HG03039 (cell line): ENCODE data around the gene PCED1A.

Experiments used
- ATAC-seq: cut with Tn5 transposase; IDR thresholded peaks from one replicate; pipeline ENCODE4 v1.9.1; 2021; ENCODE audit warnings: mild to moderate bottlenecking, moderate library complexity; ENCODE audit not compliant: unreplicated experiment

The PCED1A gene

DNA sequence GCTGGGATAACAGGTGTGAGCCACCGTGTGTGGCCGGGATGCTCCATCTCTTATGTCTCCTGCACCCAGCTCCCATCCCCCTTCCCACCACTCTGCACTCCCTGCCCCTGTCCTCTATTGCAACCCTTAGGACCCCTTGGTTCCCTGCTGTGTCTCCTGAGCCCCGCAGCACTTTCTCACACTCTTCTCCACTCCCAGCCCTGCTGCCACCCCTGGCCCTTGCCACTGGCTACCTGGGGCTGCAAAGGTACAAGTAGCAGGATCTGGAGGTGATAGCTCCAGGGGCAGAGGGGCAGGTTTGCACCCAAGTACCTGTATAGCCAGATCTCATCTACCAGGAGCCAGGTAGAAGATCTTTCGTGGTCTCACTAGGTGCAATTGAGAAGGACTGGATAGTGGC is 33.4 kb downstream of the PCED1A start:
- ATAC-seq: no peak

DNA sequence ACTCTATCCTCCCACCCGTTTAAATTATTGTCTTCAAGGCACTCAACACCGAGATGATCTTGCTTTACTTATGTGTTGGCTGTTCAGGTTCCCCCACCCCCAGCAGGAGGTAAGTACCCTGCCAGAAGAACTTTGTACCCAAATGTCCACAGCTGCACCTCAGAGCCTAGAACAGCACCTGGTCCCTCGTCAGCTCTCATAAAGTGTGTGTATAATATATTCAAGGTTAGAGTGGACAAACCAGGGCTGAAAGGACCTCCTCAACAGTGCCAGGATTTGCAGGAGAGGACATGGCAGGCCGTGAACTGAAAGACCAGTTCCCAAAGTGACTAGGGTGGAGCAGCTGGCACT is 34.1 kb downstream of the PCED1A start:
- no peak for ATAC-seq

DNA sequence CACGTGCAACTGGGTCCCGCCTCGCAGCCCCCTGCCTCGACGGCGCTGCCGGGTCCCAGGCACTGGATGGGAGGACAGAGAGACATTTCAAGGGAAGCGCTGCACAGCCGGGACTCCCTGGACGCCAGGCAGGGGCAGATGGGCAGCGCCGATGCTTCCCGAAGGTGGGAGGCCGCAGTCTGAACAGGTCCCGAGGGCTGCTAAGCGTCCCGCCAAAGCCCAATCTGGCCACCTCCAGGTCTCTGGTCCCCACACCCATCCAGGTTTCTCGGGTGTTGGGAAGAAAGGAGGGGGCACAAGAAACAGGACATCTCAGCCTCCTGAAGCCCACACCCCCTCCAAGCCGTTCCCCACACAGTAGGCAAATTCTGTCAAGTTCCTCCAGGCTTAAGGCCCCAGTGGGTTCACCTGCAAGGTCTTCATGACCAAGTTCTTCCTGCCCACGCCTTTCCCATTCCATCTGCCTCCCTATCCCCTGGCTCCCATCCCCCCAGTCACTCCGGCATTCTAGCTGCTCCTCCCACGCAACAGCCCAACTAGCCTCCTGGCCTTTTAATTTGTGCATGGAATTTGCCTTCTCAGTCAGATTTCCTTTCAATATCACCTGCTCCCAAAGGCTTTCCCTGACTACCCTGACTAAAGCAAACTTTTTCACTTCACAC is 34.6 kb downstream of the PCED1A start:
- ATAC-seq: no peak

DNA sequence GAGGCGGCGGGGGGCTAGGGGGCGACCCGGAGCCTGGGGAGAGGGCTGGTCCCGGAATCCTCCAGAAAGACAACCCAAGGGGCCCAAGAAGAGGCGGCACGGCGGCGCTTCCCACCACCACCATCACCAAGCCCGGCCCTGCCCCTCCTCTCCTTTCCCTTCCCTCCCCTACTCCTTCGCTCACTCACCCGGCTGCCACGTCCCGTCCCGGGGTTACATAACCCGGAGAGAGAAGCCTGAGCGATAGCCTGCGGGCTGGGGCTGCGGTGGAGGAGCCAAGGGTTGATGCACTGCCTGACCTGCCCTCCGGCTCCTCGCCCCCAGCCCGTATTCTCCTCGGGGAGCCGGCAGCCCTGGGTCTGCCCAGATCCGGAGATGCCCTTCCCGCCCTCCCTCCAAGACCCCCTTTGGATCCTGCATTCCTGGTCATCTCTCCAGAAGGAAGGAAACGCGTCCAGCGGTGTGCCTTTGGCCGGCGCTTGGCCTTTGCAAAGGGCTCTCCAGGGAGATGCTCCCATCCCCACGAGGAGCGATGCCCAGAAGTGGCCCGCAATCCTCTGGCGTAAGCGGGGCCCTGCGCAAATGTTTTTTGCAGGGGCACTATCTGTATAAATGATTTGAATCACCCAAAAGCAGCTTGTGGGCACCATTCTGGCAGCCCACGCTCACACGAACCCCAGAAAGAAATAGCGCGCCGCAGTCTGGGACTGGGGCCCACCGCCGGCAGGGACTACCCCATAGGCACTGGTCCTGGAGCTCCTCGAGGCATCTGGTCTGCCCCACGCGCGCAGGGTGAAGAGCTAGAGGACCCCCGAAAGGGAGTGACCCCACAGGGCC is 35.4 kb downstream of the PCED1A start:
- no peak for ATAC-seq

DNA sequence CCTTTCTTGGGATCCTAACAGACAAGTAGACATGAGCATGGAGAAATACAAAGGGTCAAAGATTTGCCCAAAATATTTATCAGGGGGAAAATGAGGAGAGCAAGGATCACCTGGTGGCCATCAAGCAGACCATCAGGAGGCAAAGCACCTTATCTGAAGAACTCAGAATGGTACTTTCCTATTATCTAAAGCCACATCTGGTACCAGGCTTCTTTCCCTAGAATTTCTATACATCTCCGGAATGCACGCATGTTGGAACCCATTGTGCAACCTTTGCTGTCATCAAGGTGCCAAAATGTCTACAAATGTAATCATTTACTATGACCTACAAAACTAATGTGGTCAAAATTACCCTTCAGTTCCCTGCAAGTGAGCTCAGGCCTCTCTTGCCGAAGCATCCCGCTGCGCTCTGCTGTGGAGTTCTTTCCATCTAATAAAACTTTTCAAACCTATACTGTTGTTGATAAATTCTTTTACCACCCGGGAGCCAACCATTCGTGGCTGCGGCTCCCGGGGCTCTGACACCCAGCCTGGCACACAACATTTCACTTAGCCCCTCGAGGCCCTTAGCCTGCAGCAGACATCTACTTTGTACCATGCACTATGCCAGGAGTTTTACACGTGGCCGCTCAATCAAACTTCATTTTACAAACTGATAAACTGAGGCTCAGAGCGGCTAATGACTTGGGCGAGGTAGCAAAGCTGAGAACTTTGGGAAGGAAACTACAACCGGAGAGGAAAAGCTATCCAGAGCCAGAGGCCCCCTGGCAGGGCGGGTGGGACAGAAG is 36.2 kb downstream of the PCED1A start:
- ATAC-seq: no peak

DNA sequence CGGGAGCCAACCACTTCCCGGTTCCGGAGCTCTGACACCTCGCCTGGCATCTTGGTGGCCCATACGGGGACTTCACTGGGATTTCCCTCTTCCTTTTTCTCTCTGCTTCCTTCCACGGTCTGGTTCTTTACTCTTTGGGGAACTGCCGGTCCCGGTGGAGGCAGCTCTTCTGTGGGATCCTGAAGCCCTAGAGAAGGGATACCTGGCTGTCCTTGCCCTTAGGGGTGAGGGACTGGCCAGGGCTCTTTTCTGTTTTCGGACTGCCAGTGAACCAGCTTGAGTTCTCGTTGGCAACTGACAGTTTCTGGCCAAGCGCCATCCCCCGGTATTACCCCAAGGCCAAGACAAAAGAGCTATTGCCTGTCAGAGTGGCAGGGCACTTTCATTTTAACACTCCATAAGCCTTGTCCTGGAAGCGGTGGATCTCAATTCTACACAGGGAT is 39.1 kb downstream of the PCED1A start:
- ATAC-seq: no peak

DNA sequence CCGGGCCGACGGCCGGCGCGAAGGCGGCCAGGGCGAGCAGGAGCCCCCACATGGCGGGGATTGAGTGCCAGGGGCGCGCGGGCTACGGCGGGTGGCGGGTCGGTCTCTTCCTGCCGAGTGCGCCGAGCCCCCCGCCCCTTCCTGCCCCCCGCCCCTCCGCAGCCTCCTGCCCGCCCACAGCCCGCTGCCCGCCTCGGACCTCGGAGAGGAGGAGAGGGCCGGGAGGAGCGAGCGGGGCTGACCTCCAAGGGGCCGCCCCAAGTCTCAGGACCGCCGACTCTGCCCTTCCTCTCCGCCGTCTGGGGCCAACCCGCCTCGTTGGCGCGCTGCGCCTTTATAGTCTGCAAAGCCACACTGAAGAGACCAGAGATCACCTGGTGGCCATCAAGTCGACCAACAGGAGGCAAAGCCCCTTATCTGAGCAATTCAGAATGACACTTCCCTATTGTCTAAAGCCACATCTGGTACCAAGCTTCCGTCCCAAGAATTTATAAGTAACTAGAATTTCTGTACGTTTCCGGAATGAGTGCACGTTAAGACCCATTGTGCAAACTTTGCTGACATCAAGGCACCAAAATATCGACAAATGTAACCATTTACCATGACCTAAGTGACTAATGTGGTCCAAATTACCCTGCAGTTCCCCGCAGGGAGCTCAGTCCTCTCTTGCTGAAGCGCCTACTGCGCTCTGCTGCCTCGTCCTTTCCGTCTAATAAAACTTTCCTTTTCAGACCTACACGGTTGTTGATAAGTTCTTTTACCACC is 39.8 kb downstream of the PCED1A start, which contains the start of gene CPXM1:
Gene CPXM1 (minus strand): TSS at position 107 of the 765 bp plus-strand sequence. CDS start 55 bp downstream, at position 52.
- no peak for ATAC-seq

DNA sequence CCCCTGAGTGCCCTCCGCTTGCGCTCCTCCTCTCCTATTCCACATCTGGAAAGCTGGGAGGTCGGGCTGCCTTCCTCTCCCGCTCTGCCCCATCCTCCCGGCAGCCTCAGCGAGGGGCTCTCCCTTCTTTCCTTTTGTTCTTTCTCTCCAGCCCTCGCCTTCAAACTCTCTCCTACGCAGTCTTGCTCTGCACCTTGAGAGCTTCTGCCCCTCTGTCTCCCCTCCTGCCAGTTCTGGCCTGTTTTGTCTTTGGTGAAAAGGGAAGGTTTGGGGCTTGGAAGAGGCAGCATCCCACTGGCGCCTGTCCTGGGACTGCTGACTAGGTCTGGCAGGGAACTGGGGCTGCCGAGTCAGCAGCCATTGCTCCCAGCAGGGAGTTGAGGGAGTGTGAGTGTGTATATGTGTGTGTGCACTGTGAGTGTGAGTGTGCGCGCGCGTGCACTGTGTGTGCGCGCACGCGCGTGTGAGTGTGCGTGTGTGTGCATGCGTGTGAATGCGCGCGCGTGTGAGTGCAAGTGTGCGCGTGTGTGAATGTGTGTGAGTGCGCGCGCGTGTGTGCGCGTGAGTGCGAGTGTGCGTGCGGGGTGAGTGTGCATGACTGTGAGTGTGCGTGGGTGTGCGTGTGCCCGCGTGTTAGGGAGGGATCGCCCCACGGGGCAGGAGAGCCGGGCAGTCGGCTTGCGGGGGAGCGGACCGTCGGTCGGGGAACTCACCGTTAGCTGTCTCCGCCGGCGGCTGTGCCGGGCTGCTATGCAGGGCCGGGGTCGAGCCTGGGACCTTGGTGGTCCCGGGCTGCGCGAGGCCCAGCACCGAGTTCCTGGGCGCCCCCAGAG is 40.6 kb downstream of the PCED1A start:
- no peak for ATAC-seq

DNA sequence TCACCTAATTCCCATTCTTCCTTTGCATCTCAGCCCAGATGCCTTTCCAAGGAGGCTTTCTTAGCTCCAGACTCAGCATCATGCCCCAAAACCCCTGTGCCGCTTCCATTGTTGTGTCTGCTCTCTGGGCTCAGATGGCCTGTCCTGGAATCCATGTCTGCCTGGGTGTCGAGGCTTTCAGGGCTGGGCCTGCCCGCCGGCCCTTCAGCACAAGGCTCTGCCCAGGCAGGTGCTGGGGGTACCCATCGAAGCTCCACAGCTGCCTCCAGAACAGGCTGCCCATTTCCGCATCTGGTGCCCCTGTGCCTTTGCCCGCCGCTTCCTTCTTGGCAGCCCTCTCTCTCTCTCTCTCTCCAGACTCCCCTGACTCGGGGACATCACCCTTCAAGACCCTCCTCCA is 41.2 kb downstream of the PCED1A start:
- ATAC-seq: no peak

DNA sequence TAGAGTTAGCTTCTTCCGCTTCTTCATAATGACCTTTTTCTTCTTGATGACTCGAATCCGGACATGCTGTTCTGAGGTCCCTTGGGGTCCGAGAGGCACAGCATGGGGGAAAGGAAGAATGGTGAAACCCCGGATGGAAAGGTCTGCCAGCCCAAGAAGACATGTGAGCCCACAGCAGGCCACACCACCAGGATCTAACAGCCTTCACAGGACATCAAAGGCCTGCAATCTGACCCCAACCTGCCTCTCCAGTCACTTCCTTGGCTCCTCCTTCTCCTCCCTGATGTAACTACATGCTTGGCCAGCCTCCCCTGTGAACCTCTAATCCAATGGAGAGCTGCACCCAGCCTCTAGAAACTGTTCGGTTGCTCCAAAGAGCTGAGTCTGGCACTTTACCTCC is 41.6 kb downstream of the PCED1A start:
- ATAC-seq: no peak

DNA sequence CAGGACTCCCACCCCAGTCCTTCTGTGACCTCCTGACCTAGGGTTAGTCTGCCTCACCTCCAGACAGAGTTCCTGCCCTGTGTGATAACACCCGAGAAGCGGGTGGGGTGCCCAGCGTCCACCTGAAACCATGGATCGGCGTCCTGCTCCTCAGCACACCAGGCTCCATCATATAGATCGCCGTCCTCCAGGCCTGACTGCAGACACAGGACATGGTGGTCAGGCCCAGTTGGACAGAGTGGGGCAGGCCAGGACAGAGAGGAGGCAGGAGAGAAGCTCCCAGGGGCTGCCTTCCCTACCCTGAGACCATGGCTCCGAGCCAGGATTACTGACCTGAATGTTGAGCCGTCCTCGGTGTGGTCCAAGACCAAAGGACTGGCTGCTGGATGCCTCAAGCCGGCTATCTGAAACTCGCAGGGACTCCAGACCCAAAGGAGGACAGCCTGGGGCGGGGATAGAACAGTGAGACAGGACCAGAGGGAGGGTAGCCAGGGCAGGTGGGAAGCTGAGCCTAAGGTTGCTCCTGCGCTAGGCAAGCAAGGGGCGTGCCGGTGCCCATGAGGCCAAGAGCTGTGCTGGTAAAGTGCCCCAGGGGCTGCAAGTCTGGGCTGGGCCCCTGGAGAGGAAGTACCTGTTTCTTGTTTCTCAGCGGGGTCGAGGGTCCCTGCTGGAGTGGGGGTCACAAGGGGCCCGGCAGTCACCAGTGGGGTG is 42.2 kb downstream of the PCED1A start:
- no peak for ATAC-seq

DNA sequence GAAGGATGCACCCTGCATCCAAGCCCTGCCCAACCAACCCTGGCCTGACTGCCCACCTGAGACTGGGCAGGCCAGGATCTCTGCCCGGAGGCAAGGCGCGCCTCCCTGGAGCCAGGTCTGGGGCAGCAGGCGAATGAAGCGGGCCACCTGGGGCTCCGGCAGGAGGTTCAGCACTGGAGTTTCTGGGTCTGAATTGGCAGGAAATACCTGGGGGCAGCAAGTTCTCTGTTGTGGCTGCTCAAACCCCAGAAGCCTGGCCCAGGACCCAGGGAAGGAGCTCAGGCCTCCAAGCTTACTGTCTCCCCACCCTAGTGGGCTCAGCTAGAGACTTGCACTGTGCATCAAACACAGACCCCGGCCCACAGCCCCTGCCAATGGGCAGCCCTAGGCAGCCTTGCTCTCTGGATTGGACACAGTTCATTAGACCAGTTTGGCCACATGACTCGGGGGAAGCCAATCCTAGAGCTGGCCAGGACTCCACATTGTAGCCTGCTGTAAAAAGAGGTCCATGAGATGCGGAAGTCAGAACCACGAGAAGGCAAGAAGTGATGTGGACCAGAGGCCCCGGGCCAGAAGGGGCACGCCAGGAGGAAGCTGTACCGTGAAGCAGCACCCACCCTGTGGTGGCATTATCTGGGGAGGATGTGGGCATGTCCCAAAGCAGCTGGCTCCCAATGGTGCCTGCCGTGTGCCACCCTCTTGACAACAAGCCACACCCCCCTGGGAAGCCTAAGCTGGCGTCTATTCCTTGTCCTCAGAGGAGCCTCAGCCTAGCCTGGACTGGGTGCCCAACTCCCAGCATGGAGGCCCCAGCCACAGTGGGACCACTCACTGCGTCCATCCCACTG is 43.1 kb downstream of the PCED1A start:
- no peak for ATAC-seq

DNA sequence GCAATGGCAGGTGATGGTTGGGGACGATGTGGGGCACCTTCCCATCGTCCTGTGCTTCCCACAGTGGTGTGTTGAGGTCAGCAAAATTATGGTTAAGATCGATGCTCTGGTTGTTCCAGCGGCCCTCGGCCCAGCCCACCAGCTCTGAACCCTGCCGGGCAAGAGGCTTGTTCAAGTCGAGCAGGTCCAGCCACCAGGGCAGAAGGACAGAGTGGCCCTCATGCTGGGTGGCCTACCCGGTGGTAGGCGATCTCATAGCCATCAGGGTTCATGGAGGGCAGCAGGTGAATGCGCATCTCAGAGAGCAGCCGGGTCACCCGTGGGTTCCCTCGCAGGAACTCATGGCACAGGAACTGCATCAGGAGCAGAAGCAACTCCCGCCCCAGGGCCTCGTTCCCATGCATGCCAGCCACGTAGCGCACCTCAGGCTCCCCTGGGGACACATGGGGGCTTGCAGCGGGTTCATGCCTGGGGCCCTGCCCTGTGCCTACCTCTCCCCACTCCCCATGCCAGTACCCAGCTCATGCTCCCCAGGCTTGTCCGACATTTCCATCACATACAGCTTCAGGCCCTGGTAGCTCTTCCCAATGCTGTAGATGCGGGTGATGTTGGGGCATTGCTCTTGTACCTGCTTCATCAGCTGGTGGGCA is 44.3 kb downstream of the PCED1A start:
- no peak for ATAC-seq

DNA sequence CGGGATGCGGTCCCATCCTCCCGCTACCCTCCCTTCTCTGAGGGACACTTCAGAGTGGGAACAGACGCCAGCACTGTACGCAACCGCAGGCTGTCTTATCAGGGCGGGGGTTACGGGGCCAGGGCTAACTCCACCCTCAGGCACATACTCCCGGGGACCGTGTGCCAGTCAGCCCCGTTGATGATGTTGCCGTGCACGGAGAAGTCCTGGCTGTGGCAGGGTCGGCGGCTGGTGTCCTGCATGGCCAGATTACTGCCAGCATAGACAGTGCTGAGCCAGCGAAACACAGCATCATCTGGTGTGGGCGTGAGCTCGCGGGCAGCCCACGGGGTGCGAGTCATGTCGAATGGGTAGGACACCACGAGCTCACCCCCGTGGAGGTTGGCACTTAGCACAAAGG is 45.0 kb downstream of the PCED1A start:
- no peak for ATAC-seq

DNA sequence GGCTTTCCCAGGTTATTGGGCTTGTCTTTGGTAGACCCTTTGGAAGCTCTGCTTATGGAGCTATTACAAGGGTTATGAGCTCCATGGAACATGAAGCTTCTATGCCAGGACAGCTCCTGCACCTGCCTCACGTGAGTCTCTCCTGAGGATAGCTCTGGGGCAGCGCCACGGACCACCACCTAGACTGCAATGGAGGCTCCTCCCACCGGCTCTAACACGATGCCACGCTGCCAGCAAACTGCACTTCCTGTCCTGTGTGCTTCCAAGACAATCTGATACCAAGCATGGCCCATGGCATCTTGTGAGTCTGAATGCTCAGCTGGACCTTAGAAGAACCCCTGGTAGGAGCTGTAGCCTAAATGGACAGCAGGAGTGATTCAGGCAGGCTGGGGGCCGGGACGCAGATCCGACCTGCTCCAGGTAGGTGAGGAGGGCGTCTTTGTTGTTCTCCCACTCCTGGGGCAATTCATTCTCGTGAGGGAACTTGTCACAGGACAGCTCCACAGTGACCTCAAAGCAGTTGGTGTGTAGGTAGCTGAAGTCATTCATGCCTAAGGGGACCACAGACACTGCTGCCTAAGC is 45.5 kb downstream of the PCED1A start:
- no peak for ATAC-seq

DNA sequence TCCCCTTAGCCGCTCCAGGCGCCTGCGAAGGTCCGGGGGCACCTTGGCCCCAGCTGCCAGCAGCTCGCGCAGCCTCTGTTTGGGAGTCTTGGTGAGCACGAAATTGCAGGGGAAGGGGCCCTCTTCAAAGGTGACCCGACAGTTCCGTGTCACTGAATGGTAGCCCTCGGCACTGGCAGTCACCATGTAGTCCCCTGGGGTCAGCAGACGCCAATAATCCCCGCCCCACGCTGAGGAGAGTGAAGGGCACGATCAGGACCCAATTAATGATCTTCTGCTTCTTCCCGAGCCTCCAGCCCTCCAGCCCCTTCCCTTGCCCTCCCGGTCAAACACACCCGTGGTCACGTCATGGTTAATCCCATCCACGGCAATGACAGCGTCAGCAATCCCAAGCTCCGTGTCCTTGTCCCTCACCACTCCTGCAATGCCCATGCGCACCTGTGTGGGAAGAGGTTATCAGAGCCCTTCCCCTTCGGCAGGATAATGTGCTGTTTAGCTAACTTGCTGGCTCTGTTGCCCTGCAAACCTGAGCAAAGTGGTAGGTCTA is 46.2 kb downstream of the PCED1A start:
- no peak for ATAC-seq

DNA sequence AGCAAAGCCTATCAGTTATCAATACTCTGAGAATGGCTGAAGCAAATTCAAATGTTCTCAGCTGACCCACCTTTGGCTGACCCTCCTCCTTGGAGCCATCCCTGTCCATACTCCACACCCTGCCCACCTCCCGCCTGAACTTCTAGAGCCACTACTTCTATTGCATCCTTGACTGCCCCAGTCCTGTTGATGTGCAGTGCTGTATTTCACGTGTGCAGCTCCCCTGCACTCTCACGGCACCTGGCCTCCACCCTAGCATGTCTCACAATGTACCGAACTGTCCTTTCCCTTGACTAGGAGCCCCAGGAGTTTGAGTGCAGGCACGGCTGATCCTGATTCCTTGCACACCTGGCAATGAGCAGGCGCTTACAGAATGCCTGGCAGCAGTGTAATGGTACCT is 47.0 kb downstream of the PCED1A start:
- ATAC-seq: no peak
